H1 (cell line): ENCODE measurements around the gene MRPS12. TPM values are rescaled to one million over a fixed set of nuclear protein-coding genes. Genes with fewer than 3 reads are reported as not detected.

ENCODE experiments used
- CTCF ChIA-PET: fragments of 300-600 bp; sonication (Branson Sonifier 250); formaldehyde crosslinking; loops from one replicate; lab custom pipeline; 2021; ENCODE audit not compliant: partially characterized antibody; lab: Charles Lee
- POLR2A ChIA-PET: fragments of 300-600 bp; sonication (Branson Sonifier 250); formaldehyde crosslinking; loops from one replicate; lab custom pipeline; 2021; ENCODE audit warnings: inconsistent platforms; ENCODE audit not compliant: partially characterized antibody; lab: Charles Lee
- DNase-seq, 2 experiments: peaks; one replicate each; pipeline versions ENCODE4 v3.0.0 to v3.0.0-alpha.2; 2010 to 2022; ENCODE audit warnings: low spot score in 2 of 2, low read depth in 1 of 2, mixed read lengths in 1 of 2
- FAIRE-seq: peaks from 2 replicates; lab custom pipeline; 2011; peaks lifted over from hg19 to GRCh38; lab: Jason Lieb, UNC
- H2AFZ ChIP-seq: 2 replicates; pipeline ENCODE4 v1.8.1; 2012; ENCODE audit warnings: low read length, inconsistent platforms
- H2AK5ac ChIP-seq: 2 replicates; pipeline ENCODE4 v1.6.1; 2013; ENCODE audit warnings: low read depth, low read length
- H2BK120ac ChIP-seq: replicated peaks from 2 replicates; pipeline ENCODE3; 2013; ENCODE audit warnings: low read depth, low read length, inconsistent platforms
- H2BK12ac ChIP-seq: 2 replicates; pipeline ENCODE4 v1.6.1; 2013; ENCODE audit warnings: low read depth, low read length
- H2BK15ac ChIP-seq: 2 replicates; pipeline ENCODE4 v1.6.1; 2013; ENCODE audit warnings: low read length
- H2BK20ac ChIP-seq: 2 replicates; pipeline ENCODE4 v1.6.1; 2013; ENCODE audit warnings: low read length
- H2BK5ac ChIP-seq: 2 replicates; pipeline ENCODE4 v1.6.1; 2013; ENCODE audit warnings: low read depth, low read length
- H3K14ac ChIP-seq: 2 replicates; pipeline ENCODE4 v1.6.1; 2013; ENCODE audit warnings: inconsistent platforms; ENCODE audit not compliant: insufficient read length
- H3K18ac ChIP-seq: 2 replicates; pipeline ENCODE4 v1.6.1; 2013; ENCODE audit warnings: low read length; ENCODE audit errors: extremely low read depth
- H3K23ac ChIP-seq: 2 replicates; pipeline ENCODE4 v1.6.1; 2013; ENCODE audit warnings: inconsistent platforms; ENCODE audit not compliant: insufficient read length
- H3K23me2 ChIP-seq: 2 replicates; pipeline ENCODE4 v1.6.1; 2013; ENCODE audit warnings: low read depth, low read length
- H3K27ac ChIP-seq: 2 replicates; pipeline ENCODE4 v1.6.1; 2011; ENCODE audit warnings: low read depth, low read length, inconsistent platforms
- H3K27me3 ChIP-seq, 4 experiments: replicated peaks in 1 of 4; 1 replicate in 1 of 4; 2 replicates in 3 of 4; pipeline versions ENCODE4 v1.6.1 to v1.8.1; 2011 to 2013; ENCODE audit warnings: low read length in 3 of 4, mild to moderate bottlenecking in 3 of 4, inconsistent platforms in 2 of 4, mixed read lengths in 2 of 4, moderate library complexity in 1 of 4; ENCODE audit not compliant: control insufficient read depth in 3 of 4, insufficient read depth in 3 of 4; ENCODE audit errors: extremely low read depth in 1 of 4
- H3K36me3 ChIP-seq, 4 experiments: 2 replicates each; pipeline versions ENCODE4 v1.6.1 to v1.8.1; 2011 to 2013; ENCODE audit warnings: mild to moderate bottlenecking in 4 of 4, low read length in 3 of 4, moderate library complexity in 2 of 4, control low read depth in 1 of 4, inconsistent platforms in 1 of 4; ENCODE audit not compliant: insufficient read depth in 4 of 4, control insufficient read depth in 2 of 4
- H3K4ac ChIP-seq: replicated peaks from 2 replicates; pipeline ENCODE3; 2013; ENCODE audit warnings: low read length, low read depth, mixed read lengths, inconsistent platforms; ENCODE audit not compliant: insufficient read length
- H3K4me1 ChIP-seq, 4 experiments: replicated peaks in 1 of 4; 1 replicate in 1 of 4; 2 replicates in 3 of 4; pipeline versions ENCODE4 v1.6.1 to v1.8.1; 2011 to 2013; ENCODE audit warnings: low read length in 3 of 4, inconsistent platforms in 2 of 4, mixed read lengths in 1 of 4; ENCODE audit not compliant: insufficient read depth in 4 of 4, control insufficient read depth in 3 of 4
- H3K4me2 ChIP-seq, 2 experiments: 2 replicates each; pipeline versions ENCODE4 v1.6.1 to v1.8.1; 2011 to 2013; ENCODE audit warnings: low read depth in 2 of 2, low read length in 2 of 2, control low read depth in 1 of 2, inconsistent platforms in 1 of 2, mild to moderate bottlenecking in 1 of 2; ENCODE audit not compliant: insufficient read depth in 1 of 2
- H3K4me3 ChIP-seq, 4 experiments: fragments of 200-600, 300-600 bp in 1 of 4; sonication (generic), shearing (Covaris generic), sonication (Bioruptor Twin) in 1 of 4; 2 replicates each; pipeline versions ENCODE4 v1.5.1 to v1.8.1; 2011 to 2016; ENCODE audit warnings: low read length in 4 of 4, low read depth in 3 of 4, control low read depth in 2 of 4, inconsistent platforms in 2 of 4, mild to moderate bottlenecking in 2 of 4, mixed read lengths in 1 of 4, moderate library complexity in 1 of 4; ENCODE audit not compliant: insufficient read depth in 2 of 4; ENCODE audit errors: extremely low read depth in 1 of 4
- H3K56ac ChIP-seq: replicated peaks from 2 replicates; pipeline ENCODE3; 2013; ENCODE audit warnings: low read depth, mild to moderate bottlenecking, mixed read lengths, low read length, inconsistent platforms; ENCODE audit not compliant: insufficient read length
- H3K79me1 ChIP-seq: 2 replicates; pipeline ENCODE4 v1.6.1; 2013; ENCODE audit warnings: low read depth, low read length, control low read depth
- H3K79me2 ChIP-seq, 2 experiments: 2 replicates each; pipeline versions ENCODE4 v1.6.1 to v1.8.1; 2012 to 2013; ENCODE audit warnings: low read length in 2 of 2, mild to moderate bottlenecking in 2 of 2, inconsistent platforms in 1 of 2; ENCODE audit not compliant: insufficient read depth in 2 of 2, control insufficient read depth in 1 of 2
- H3K9ac ChIP-seq, 4 experiments: replicated peaks in 1 of 4; 1 replicate in 1 of 4; 2 replicates in 3 of 4; pipeline versions ENCODE4 v1.6.1 to v1.8.1; 2011 to 2013; ENCODE audit warnings: low read depth in 3 of 4, low read length in 3 of 4, control low read depth in 2 of 4, mild to moderate bottlenecking in 2 of 4, moderate library complexity in 2 of 4, inconsistent platforms in 1 of 4; ENCODE audit errors: extremely low read depth in 1 of 4
- H3K9me3 ChIP-seq, 2 experiments: 2 replicates each; pipeline versions ENCODE4 v1.6.1 to v1.8.1; 2012 to 2013; ENCODE audit warnings: mild to moderate bottlenecking in 2 of 2, moderate library complexity in 2 of 2, control low read depth in 1 of 2, inconsistent platforms in 1 of 2, low read depth in 1 of 2, low read length in 1 of 2, mixed read lengths in 1 of 2; ENCODE audit not compliant: insufficient read depth in 2 of 2
- H4K20me1 ChIP-seq, 2 experiments: replicated peaks in 1 of 2; 2 replicates each; pipeline versions ENCODE3 to v1.8.1; 2011 to 2013; ENCODE audit warnings: inconsistent platforms in 2 of 2, low read length in 2 of 2, mild to moderate bottlenecking in 1 of 2; ENCODE audit not compliant: insufficient read depth in 2 of 2, control insufficient read depth in 1 of 2
- H4K5ac ChIP-seq: 2 replicates; pipeline ENCODE4 v1.6.1; 2013; ENCODE audit warnings: low read length, low read depth, mixed read lengths, inconsistent platforms; ENCODE audit not compliant: insufficient read length
- H4K8ac ChIP-seq: 2 replicates; pipeline ENCODE4 v1.8.0; 2013; ENCODE audit warnings: mild to moderate bottlenecking, moderate library complexity, low read length, inconsistent platforms; ENCODE audit not compliant: insufficient read depth; ENCODE audit errors: extremely low read depth
- H4K91ac ChIP-seq: replicated peaks from 2 replicates; pipeline ENCODE3; 2013; ENCODE audit warnings: low read length, mixed read lengths, inconsistent platforms; ENCODE audit not compliant: insufficient read length
- ASH2L ChIP-seq: fragments of 200-600, 300-600 bp; sonication (generic); IDR thresholded peaks from one replicate; pipeline ENCODE4 v1.7.1; 2017; ENCODE audit warnings: low read length
- CHD1 ChIP-seq: IDR thresholded peaks from 2 replicates; pipeline ENCODE4 v1.6.1; 2012; ENCODE audit warnings: low read depth, low read length, improper control_type of control experiment
- EP300 ChIP-seq, 2 experiments: IDR thresholded peaks; 1 replicate in 1 of 2; 2 replicates in 1 of 2; pipeline ENCODE4 v1.6.1; 2011 to 2012; ENCODE audit warnings: low read depth in 2 of 2, low read length in 2 of 2, mild to moderate bottlenecking in 2 of 2, borderline replicate concordance in 1 of 2, inconsistent platforms in 1 of 2, moderate library complexity in 1 of 2
- FOSL1 ChIP-seq: IDR thresholded peaks from 2 replicates; pipeline ENCODE4 v1.6.1; 2011; ENCODE audit warnings: mild to moderate bottlenecking, low read depth, low read length, moderate library complexity; ENCODE audit not compliant: insufficient read depth
- KDM4A ChIP-seq: IDR thresholded peaks from one replicate; pipeline ENCODE4 v1.7.1; 2012; ENCODE audit warnings: low read depth, mild to moderate bottlenecking, moderate library complexity, low read length, inconsistent platforms; ENCODE audit not compliant: severe bottlenecking
- KDM5A ChIP-seq: fragments of 200-600 bp; IDR thresholded peaks from 2 replicates; pipeline ENCODE4 v1.7.1; 2012; ENCODE audit warnings: mild to moderate bottlenecking, low read length, inconsistent platforms, mixed read lengths
- PHF8 ChIP-seq: fragments of 200-600 bp; sonication (generic); conservative IDR thresholded peaks from 2 replicates; pipeline ENCODE4 v1.7.1; 2012; ENCODE audit warnings: low read depth, mild to moderate bottlenecking, inconsistent platforms, low read length, moderate library complexity
- RAD21 ChIP-seq, 2 experiments: IDR thresholded peaks in 1 of 2; conservative IDR thresholded peaks in 1 of 2; 2 replicates each; pipeline ENCODE4 v1.6.1; 2011; ENCODE audit warnings: low read depth in 2 of 2, low read length in 2 of 2, improper control_type of control experiment in 1 of 2, inconsistent platforms in 1 of 2, mild to moderate bottlenecking in 1 of 2, moderate library complexity in 1 of 2
- RBBP5 ChIP-seq: IDR thresholded peaks from 2 replicates; pipeline ENCODE4 v1.7.1; 2012; ENCODE audit warnings: low read depth, mild to moderate bottlenecking, inconsistent platforms, low read length, moderate library complexity, borderline replicate concordance
- RNF2 ChIP-seq: fragments of 200-900, 300-1000 bp; sonication (generic); IDR thresholded peaks from 2 replicates; pipeline ENCODE4 v1.7.1; 2016; ENCODE audit warnings: borderline replicate concordance, low read depth, mild to moderate bottlenecking, antibody characterized with exemption, low read length; ENCODE audit not compliant: poor library complexity, severe bottlenecking; ENCODE audit errors: missing control alignments
- SP2 ChIP-seq: IDR thresholded peaks from 2 replicates; pipeline ENCODE4 v1.6.1; 2012; ENCODE audit warnings: mild to moderate bottlenecking, low read length, inconsistent platforms
- SUZ12 ChIP-seq: fragments of 200-600 bp; sonication (generic); IDR thresholded peaks from 2 replicates; pipeline ENCODE4 v1.6.1; 2012; ENCODE audit warnings: mild to moderate bottlenecking, inconsistent platforms, low read length, moderate library complexity, mixed read lengths
- ZNF274 ChIP-seq: IDR thresholded peaks from 2 replicates; pipeline ENCODE4 v1.7.0; 2012; ENCODE audit warnings: low read length, borderline replicate concordance; ENCODE audit errors: extremely low read depth
- WGBS, 2 experiments: shearing (Covaris generic) in 1 of 2; methylation state at CpG; one replicate each; pipeline versions ENCODE4 v1.1.6 to v1.1.7; 2013 to 2015; ENCODE audit warnings: low lambda C conversion rate in 2 of 2, mixed read lengths in 2 of 2, inconsistent platforms in 1 of 2, low coverage in 1 of 2, missing lambda C conversion rate in 1 of 2; ENCODE audit not compliant: insufficient replicate concordance in 2 of 2, insufficient coverage in 1 of 2, insufficient read length in 1 of 2; ENCODE audit errors: extremely low coverage in 1 of 2, missing lambda C conversion rate in 1 of 2; 5-methylcytosine and 5-hydroxymethylcytosine counted together
- polyA plus RNA-seq, 7 experiments: library from polyadenylated mRNA; depleted of rRNA in 3 of 7; stranded (reverse) in 5 of 7; unstranded in 2 of 7; fragments of >200 nt in 5 of 7; fragments of 200-250 nt in 2 of 7; gene quantifications; 1 replicate in 5 of 7; 2 replicates in 1 of 7; 4 replicates in 1 of 7; pipeline versions ENCODE4 v1.2.1 to v1.2.3, GENCODE V29; 2011 to 2013; ENCODE audit warnings: missing spikeins in 2 of 7, mixed read lengths in 2 of 7
- total RNA-seq: library from RNA; stranded (reverse); fragmentation: NEBNext Ultra II Directional; extraction: Animal tissue kit (Norgen Biotek cat#: 25700); gene quantifications from 2 replicates; pipeline ENCODE4 v1.2.1, GENCODE V29; 2021

The MRPS12 gene
- total and polyA plus RNA-seq, 2 of the 8 experiments (the other 6 are each of a cell fraction or from before 2014, with no cell fraction given), result 79.0 to 175 TPM

DNA sequence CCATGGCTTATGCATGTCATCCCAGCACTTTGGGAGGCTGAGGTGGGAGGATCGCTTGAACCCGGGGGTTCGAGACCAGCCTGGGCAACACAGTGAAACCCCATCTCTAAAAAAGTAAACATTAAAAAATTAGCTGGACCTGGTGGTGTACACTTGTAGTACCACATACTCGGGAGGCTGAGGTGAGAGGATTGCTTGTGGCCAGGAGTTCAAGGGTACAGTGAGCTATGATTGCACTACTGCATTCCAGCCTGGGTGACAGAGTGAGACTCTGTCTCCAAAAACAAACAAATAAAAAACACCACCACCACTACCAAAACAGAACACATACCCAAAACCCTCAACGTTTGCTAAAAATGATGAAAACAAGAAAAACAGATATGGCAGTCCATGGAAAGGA, 28.9 kb downstream of the MRPS12 start:
- no peak overlapping the region for H3K4me2 ChIP-seq
- no peak overlapping the region for H2BK12ac ChIP-seq
- no peak overlapping the region for H2BK15ac ChIP-seq
- POLR2A ChIA-PET, result interaction anchor here (1.1 kb wide), 1 partner anchor 16 kb away, joined by 4 read pairs; no protein-coding TSS in a partner anchor
- H4K5ac ChIP-seq, result no peak overlapping the region
- 0 out of 4 replicates have a peak, but pooled peaks cover 0 to 3% of the 10 kb centered on the region in 2 experiments for H3K9me3 ChIP-seq
- CTCF ChIA-PET, result interaction anchor here (0.7 to 2.6 kb wide), 4 partner anchors 17 to 351 kb away, joined by 3 to 13 read pairs (median 3); partner anchors contain the start of gene FBXO17
- H4K8ac ChIP-seq, result no peak overlapping the region
- WGBS, 2 experiments, result 93% methylated on average over 5 of the region's 5 CpGs; no CpG with 5 or more reads in 1 of the 2 experiments
- H3K14ac ChIP-seq, result no peak overlapping the region
- no peak overlapping the region for H4K91ac ChIP-seq
- no peaks in the 10 kb centered on the region for H3K79me2 ChIP-seq
- H3K23ac ChIP-seq, result no peak overlapping the region
- no peak overlapping the region for H2BK120ac ChIP-seq
- H2BK5ac ChIP-seq, result no peak overlapping the region
- H3K4ac ChIP-seq, result no peak overlapping the region
- no peaks in the 10 kb centered on the region for H3K23me2 ChIP-seq
- H3K4me3 ChIP-seq, result no peak overlapping the region
- H2AFZ ChIP-seq, result no peak overlapping the region
- no peaks in the 10 kb centered on the region; the same call in 1 of the 2 replicates for H3K79me1 ChIP-seq
- no peak overlapping the region for H3K56ac ChIP-seq
- no peak overlapping the region for H2BK20ac ChIP-seq
- H3K27ac ChIP-seq, result no peak overlapping the region
- DNase-seq, result no peak
- no peak for FAIRE-seq
- H3K18ac ChIP-seq, result no peak overlapping the region
- H4K20me1 ChIP-seq, result peaks cover 0 to 2% of the 10 kb centered on the region in 2 experiments
- no peak overlapping the region for H3K9ac ChIP-seq
- H3K27me3 ChIP-seq, result no peaks in the 10 kb centered on the region
- H3K4me1 ChIP-seq, result peaks cover 0 to 3% (median under 1%) of the 10 kb centered on the region in 4 experiments; a peak in 2 of 7 replicates
- no peaks in the 10 kb centered on the region for H3K36me3 ChIP-seq
- no peak overlapping the region for H2AK5ac ChIP-seq
- TF ChIP-seq KDM5A, result no peak
- no peak for TF ChIP-seq ZNF274
- TF ChIP-seq EP300 (IDR thresholded peaks at IDR 0.05; ENCODE audit: borderline replicate concordance in 1 of 2, low read depth in 2 of 2, low read length in 2 of 2), result no peak
- TF ChIP-seq SUZ12, result no peak
- TF ChIP-seq SP2, result no peak
- TF ChIP-seq RNF2, result no peak
- no peak for TF ChIP-seq KDM4A
- TF ChIP-seq CHD1, result no peak
- no peak for TF ChIP-seq RBBP5
- no peak for TF ChIP-seq FOSL1
- TF ChIP-seq PHF8, result no peak
- TF ChIP-seq RAD21 (IDR thresholded peaks at IDR 0.05 in 1 of 2, conservative IDR thresholded peaks at IDR 0.05 in 1 of 2; ENCODE audit: low read depth in 2 of 2, low read length in 2 of 2), result no peak
- no peak for TF ChIP-seq ASH2L
